Uterus (tissue), 2 donors: ENCODE measurements around the gene CLCA2.

Experiments used
- CTCF ChIP-seq, 4 experiments: fragments of 200-600 bp in 2 of 4; fragments of 450-650 bp in 2 of 4; sonication (generic) in 2 of 4; IDR thresholded peaks; one replicate each; pipeline ENCODE4 v1.5.1; 2016 to 2019; ENCODE audit warnings: antibody characterized with exemption in 4 of 4, mild to moderate bottlenecking in 2 of 4, moderate library complexity in 1 of 4
- POLR2A ChIP-seq, 2 donors: fragments of 450-650 bp; IDR thresholded peaks; one replicate each; pipeline ENCODE4 v1.6.1; 2016; ENCODE audit warnings: antibody characterized with exemption in 2 of 2, mild to moderate bottlenecking in 1 of 2, moderate library complexity in 1 of 2

DNA sequence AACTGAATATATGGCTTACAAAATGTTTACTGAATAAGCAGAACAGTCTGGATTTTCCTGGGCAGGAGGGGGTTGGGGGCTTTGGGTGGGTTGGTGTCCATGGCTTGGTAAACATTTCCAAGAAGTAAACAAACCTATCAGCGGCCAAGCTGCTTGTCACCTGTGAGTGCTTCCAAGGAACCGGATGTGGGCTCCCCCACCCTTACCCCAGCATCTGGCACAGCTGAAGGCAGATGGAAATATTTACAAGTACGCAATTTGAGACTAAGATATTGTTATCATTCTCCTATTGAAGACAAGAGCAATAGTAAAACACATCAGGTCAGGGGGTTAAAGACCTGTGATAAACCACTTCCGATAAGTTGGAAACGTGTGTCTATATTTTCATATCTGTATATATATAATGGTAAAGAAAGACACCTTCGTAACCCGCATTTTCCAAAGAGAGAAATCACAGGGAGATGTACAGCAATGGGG, 44.6 kb downstream of the CLCA2 start, which contains the start of gene CLCA1:
- no peak for TF ChIP-seq CTCF (IDR thresholded peaks at IDR 0.05)
- no peak for TF ChIP-seq POLR2A (IDR thresholded peaks at IDR 0.05)
